GM21447 (cell line): Measurements from ENCODE around the gene PF4V1.
"Not testable (repeated sequence)": the region's sequence is repeated elsewhere in the genome, so short reads cannot be mapped to it uniquely, and the experiment has no call there.

Source experiments
- ATAC-seq: cut with Tn5 transposase; IDR thresholded peaks from one replicate; pipeline ENCODE4 v1.9.1; 2021; ENCODE audit not compliant: unreplicated experiment

The PF4V1 gene

DNA sequence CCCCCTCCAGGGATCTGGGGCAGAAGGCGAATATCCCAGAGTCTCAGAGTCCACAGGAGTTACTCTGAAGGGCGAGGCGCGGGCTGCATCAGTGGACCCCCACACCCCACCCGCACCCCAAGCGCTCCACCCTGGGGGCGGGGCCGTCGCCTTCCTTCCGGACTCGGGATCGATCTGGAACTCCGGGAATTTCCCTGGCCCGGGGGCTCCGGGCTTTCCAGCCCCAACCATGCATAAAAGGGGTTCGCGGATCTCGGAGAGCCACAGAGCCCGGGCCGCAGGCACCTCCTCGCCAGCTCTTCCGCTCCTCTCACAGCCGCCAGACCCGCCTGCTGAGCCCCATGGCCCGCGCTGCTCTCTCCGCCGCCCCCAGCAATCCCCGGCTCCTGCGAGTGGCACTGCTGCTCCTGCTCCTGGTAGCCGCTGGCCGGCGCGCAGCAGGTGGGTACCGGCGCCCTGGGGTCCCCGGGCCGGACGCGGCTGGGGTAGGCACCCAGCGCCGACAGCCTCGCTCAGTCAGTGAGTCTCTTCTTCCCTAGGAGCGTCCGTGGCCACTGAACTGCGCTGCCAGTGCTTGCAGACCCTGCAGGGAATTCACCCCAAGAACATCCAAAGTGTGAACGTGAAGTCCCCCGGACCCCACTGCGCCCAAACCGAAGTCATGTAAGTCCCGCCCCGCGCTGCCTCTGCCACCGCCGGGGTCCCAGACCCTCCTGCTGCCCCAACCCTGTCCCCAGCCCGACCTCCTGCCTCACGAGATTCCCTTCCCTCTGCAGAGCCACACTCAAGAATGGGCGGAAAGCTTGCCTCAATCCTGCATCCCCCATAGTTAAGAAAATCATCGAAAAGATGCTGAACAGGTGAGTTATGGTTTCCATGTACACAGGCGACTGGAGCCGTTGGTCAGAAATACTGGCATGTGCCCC, 16.3 kb downstream of the PF4V1 start, which contains the start of gene CXCL1:
Gene CXCL1 (plus strand): TSS at position 264 of the 926 bp plus-strand sequence. CDS start 78 bp downstream, at position 342.
- no peak for ATAC-seq

DNA sequence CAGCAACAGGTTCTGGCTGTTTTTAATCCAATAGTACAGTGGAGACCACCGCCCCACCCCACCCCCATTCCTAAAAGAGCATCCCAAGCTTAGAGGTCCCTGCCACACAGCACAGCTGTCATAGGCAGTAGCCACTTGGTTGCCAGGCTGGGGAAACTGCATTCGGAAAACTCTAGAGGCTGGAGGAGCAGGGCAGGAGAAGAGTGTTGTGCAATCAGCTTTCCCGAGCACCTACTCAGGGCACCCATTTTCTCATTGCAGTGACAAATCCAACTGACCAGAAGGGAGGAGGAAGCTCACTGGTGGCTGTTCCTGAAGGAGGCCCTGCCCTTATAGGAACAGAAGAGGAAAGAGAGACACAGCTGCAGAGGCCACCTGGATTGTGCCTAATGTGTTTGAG, 17.2 kb downstream of the PF4V1 start:
- no peak for ATAC-seq

DNA sequence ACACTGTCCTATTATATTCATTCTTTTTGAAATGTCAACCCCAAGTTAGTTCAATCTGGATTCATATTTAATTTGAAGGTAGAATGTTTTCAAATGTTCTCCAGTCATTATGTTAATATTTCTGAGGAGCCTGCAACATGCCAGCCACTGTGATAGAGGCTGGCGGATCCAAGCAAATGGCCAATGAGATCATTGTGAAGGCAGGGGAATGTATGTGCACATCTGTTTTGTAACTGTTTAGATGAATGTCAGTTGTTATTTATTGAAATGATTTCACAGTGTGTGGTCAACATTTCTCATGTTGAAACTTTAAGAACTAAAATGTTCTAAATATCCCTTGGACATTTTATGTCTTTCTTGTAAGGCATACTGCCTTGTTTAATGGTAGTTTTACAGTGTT, 17.7 kb downstream of the PF4V1 start:
- ATAC-seq: no peak

DNA sequence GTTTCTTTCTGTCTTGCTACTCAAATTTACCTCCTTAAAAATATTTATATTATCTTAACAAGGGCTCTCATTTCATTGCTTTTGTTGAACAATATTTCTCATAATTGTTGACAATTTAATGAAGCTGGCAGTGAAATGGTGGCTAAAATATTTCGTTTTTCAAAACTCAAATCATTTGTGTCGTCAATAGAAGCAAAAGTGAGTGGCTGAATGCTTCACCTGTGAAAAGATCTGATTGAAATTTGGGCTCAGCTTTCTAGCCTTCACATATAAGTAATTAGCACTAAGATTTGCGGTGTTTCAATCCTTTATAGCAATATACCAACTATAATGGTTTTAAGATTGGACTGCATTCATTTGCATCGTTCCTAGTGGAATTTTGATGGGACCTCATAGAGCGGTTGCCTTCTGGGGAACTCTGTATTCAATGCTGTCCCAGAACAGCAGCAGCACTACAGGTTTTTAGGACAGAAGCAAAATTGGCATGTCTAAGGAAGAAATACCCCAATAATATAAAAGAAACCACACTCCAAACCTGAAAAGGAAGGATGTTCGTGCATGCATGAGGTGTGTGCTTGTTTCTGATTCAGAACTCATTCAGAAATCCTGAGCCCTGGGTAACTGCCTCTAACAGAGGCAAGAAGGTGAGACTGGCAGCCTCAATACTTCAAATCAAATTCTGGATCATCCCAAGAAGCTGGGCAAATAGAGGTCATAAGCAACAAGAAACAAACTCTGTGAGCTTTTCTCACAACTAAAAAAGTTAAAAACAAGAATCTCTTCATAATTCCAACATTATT, 18.6 kb downstream of the PF4V1 start:
- no peak for ATAC-seq

DNA sequence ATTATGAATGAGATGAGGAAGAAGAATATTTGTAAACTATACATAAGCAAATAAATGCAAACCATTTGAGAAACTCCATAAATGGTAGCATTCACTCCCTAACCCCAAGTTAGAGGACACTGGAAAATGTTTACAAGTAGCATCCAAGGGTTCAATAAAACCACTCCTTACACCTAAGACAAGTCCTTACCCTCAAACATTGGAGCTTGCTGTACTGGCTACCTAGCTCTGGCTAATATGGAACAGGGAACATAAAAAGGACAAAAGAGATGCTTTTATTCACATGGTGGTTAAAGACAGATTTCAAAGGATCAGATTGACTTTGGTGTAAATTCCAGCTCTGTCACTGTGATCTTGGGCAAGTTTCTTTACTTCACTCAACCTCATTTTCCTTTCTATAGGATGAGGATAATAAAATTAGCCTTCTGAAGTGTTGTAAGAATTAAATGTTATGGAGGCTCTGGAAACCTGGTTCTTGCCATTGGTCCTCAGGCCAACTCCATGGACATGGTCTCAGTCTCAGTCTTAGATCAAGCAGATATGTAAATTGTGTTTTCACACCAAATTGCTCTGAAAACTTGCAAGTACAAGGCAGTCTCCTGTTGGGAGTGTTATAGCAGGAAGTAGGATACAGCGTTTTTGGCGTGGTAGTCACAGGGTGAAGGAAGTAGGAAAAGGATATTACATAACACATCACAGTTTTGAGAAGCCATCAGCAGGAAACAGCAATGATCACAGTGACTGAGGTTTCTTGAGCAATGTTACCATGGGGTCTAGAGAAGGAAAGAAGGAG, 19.4 kb downstream of the PF4V1 start:
- no peak for ATAC-seq

DNA sequence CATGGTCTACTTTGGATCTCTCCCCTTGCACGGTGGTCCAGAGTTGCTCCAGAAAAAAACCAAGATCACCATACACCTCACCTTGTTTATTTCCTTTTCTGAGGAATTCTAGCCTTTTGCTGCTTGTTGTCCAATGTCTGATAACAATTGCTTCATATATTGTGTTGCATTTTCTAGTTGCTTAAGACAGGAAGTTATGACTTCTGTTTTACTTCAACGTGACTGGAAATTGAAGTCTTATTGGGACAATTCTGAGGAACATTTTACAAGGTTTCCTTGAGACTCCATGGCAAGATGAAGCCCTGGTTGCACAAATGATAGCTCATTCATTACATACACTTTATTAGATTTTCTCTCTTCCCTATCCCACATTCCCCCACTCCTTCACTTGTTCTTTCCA, 21.3 kb downstream of the PF4V1 start:
- no peak for ATAC-seq

DNA sequence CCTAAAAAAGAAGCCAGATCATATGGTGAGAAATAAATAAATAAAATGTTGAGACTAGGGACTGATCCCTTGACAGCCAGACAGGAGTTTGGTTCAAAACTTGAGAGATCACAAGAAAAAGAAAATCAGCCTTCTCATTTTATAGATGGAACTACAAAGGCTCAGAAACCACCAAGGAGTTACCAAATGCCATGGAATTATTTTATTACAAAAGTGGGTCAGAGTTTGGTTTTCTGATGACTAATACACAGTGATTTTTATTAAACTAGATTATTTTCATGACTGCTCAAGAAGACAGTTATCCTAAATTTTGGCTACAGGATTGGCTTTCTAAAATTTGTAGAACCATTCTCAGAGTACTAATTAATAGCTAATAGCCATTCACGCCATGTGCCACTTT, 22.3 kb downstream of the PF4V1 start:
- no peak for ATAC-seq

DNA sequence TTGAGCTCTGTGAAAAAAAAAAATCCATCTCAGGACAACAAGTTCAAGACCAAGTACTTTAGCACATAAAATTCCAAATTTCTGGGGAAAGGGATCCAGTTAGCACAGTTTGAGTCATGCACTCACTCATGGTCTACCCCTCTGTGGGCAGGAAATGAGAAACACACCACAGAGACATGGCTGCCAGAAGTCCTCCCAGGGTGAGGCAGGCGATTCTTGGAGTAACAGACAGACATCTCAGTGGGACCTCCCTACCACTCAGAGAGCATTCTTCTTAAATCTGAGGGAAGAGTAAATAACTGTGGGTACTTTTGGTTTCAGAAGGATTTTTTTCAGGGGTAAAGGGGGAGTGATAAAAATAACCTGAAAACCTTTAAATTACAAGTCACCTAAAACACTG, 30.2 kb downstream of the PF4V1 start:
- no peak for ATAC-seq

DNA sequence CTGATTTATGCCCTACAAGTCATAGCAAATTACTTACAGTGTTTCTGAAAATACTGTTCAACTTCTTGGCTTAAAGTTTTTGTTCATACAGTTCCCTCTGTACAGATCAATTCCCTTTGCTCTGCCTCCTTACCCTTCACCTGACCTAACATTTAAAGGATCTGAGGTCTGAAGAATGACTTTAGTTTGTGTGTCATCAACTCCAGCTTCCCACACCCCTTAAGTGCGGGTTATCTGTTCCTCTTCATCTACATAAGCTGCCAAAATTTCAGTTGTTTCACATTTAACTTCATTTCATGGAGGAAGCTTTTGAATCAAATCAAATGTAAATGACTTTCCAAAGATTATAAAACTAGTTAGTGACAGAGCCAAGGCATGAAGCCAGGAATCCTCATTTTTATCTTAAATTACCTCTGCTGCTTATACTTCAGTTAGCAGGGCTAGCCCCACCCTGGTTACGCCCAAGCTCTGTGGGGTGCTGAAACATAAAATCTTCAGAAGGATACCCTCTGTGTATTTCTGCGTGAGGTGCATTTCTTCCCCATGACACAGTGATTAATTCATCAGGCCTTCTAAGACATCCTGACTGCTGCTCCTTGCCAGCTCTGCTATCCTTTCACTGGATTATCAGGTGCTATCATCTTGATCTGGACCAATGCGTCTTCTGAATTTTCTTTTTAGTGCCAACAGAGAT, 32.6 kb downstream of the PF4V1 start:
- no peak for ATAC-seq

DNA sequence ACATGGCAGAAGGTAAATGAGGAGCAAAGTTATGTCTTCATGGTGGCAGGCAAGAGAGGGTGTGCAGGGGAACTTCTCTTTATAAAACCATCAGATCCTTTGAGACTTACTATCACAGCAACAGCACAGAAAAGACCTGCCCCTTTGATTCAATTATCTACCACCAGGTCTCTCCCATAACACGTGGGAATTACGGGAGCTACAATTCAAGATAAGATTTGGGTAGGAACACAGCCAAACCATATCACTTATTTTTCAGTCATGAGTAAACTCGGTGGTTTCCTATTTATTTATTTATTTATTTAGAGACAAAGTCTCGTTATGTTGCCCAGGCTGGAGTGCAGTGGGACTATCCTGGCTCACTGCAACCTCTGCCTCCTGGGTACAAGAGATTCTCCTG, 38.2 kb downstream of the PF4V1 start:
- no peak for ATAC-seq

DNA sequence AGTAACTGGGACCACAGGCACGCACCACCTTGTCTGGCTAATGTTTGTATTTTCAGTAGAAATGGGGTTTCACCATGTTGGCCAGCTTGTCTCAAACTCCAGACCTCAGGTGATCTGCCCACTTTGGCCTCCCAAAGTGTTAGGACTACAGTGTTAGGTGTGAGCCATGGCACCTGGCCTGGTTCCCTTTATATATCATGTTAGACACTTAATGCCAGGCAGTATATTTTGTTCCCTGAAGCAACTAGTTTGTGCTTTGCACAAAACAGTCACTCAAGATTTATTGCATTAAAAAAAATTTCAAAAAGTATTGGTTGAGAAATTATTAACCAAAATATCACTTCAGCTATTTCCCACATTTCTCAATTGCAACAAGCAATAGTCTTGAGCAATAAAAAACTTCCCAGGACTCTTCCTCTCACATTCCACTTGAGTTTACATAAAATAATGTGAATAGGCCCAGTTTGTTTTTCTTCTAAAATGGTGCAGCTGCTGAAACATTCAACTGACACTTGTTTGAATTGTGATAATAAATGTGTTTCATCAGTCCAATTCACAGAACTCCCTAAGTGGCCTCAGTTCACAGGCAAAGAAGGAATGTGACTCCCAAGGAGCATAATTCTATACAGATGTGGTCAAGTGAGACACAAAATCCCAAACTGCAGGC, 38.8 kb downstream of the PF4V1 start:
- ATAC-seq: no peak

DNA sequence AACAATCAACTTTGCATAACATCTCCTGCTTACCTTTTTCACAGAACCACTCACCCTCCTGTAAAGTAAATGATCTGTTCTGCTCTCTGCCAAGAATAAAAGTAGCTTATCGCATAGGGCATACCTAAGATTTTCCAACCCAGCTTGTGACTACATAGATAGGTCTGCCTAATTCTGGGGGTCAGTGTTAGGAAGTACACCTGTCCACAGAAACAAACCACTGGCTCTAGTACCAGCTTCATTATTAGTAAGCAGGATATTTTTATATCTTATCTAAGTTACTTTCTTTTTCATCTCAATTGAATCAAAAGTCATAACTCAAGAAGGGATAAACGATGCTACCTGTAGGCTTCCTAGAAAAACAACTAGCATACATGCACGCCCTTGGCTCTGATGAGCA, 39.9 kb downstream of the PF4V1 start:
- ATAC-seq: no peak

DNA sequence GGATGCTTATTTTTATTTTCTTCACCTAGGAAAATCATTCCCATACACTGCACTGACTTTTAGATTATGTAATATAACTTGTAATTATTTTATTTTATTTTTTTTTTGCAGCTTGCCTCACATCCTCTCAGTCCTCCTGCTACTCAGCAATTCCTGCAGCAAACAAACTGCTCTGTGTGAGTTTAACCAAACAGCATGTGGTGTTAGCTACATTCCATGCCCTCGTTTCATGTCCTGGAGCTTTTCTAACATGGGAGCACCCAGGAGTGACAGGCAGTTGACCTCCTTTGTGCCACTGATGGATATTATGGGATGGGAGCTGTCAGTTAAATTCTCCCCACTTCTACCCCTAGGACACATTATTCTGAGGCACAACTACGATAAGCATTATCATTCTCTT, 40.9 kb downstream of the PF4V1 start:
- no peak for ATAC-seq

DNA sequence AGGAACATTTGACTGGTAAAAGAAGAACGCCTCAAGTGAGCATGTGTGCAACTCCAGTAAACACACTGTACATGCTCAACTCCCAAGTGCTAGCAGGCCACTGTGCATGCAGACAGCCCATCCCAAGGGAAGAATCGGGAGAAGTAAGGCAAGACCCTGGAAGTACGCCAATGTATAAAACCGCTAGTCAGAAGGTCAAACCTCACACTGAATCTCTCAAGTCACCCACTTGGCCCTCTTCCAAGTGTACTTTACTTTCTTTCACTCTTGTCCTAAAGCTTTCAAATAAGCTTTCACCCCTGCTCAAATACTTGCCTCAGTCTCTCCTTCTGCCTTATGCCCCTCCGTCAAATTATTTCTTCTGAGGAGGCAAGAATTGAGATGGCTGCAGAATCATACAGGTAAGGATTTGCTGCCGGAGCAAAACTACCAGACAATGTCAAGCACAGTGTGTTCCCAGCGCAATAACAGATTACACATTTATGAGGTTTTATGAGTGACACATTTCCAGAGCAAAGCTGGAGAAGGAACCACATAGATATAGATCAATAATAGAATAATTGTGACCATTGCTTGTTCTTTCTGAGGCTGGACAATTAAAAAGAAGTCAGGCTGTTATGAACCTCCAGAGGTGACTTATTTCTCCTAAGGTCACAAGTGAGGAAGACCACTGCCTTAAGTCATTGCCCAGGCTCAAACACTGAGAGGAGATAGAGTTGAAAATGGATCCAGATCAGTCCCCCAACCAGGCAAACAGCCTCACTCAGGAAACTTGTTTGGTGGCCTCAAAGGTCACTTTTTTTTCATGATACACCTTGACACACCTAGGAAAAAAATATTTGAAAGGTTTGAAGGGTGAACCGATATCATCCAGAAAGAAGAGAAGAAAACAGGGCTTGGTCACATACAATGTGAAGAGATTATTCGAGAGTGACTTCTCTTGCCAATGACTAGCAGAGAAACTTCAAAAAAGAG, 42.4 kb downstream of the PF4V1 start:
- ATAC-seq: no peak

DNA sequence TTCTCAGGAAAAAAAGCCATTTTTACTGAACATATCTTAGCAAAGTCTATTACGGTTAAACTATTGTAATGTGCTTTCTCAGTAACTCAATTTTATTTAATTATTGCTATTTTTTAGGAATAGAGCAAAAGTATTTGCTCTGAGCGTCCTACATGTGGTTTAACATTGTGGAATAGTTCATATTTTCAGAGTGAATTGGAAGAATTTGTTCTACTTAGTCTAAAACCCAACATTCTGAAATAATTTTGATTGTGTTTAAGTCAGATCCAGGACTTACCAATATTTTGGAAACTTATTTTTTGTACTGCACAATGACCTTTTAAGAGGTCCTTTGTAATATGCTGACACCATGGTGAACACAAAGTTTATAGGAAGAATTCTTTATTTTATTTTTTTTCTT, 43.3 kb downstream of the PF4V1 start:
- no peak for ATAC-seq

DNA sequence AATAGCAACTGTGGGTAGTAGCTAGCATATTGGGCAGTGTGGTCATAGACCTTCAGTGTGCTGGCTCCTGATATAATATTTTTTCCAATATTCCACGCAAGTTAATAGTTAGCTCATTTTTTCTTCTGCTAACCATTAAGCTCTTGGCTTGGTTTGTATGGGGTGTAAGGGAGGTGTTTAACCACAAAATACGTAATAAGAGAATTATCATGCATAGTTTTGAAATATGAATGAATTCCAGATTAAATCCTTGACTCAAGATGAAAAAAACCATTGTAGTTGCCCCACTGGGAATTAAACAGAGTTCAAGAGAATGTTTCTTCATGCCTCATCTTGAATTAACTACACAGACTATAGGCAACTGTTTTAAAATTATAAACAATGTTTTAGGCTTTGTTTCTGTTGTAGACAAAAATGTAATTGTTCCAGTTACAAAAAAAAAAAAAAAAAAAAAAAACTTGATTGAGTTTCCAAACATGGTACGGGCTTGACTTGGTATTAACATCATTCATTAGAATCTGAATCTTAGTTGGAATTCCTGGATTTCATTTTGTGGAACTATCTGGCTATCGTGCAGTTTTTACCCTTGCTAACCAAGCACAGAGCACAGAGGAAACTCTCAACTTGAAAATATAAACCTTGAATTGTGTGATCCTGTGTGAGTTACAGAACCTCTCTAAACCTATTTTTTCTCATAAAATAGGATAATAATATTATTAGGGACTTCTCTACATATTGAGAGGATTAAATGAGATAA, 44.5 kb downstream of the PF4V1 start:
- ATAC-seq: no peak

DNA sequence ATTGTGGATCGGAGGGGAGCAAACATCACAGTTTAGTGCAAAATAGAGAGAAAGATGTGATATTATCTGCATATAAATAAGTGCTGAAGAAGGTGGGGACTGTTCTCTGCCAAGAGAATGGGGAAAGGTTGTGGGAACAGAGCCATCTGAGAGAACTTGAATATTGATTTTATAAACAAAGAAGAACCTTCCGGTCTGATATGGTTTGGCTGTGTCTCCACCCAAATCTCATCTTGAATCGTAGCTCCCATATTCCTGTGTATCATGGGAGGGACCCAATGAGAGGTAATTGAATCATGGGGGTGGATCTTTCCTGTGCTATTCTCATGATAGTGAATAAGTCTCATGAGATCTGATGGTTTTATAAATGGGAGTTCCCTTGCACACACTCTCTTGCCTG, 46.2 kb downstream of the PF4V1 start:
- not testable (repeated sequence) for ATAC-seq

DNA sequence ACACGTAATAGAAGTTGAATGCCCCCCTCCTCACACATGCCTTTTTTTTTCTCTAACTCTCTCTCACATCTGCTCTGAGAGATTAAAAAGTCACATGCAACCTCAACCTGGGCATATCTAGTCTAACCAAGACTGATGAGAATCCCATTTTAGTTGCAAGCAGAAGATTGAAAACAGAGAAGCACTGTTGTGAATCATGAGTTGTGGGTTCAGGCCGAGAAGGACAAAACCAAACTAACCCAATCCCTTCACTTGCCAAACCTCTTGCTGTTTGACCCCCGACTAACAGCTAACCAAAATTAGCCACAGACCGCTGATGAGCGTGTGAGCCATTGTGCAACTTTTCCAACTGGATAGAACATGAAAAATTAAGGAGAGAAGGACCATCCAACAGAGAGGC, 47.9 kb downstream of the PF4V1 start:
- no peak for ATAC-seq
